Smooth muscle cell (in vitro differentiated cells): ENCODE results near the gene SNX27. TPM values are rescaled to one million over a fixed set of nuclear protein-coding genes. Genes with fewer than 3 reads are reported as not detected.

Source experiments
- DNase-seq: peaks from one replicate; lab custom pipeline; 2025; ENCODE audit not compliant: unreplicated experiment; lab: John Stamatoyannopoulos, UW
- H2AFZ ChIP-seq: fragments of 200-600 bp; sonication (generic); 2 replicates; pipeline ENCODE4 v1.6.0; 2016; ENCODE audit warnings: antibody characterized with exemption, low read depth, mild to moderate bottlenecking
- H3F3A ChIP-seq: fragments of 200-600 bp; sonication (generic); 2 replicates; pipeline ENCODE4 v1.6.0; 2017; ENCODE audit warnings: antibody characterized with exemption, low read depth
- H3K27ac ChIP-seq: fragments of 200-600 bp; sonication (generic); 2 replicates; pipeline ENCODE4 v1.5.1; 2016; ENCODE audit warnings: low read depth, mild to moderate bottlenecking
- H3K27me3 ChIP-seq: fragments of 200-600 bp; sonication (generic); 2 replicates; pipeline ENCODE4 v1.6.1; 2016; ENCODE audit warnings: low read depth, mild to moderate bottlenecking
- H3K36me3 ChIP-seq: fragments of 200-600 bp; sonication (generic); 2 replicates; pipeline ENCODE4 v1.5.1; 2016; ENCODE audit warnings: low read depth
- H3K4me1 ChIP-seq: fragments of 200-600 bp; sonication (generic); 2 replicates; pipeline ENCODE4 v1.5.1; 2016; ENCODE audit warnings: low read depth
- H3K4me2 ChIP-seq: fragments of 200-600 bp; sonication (generic); 2 replicates; pipeline ENCODE4 v1.6.0; 2016; ENCODE audit warnings: mild to moderate bottlenecking
- H3K4me3 ChIP-seq: fragments of 200-600 bp; sonication (generic); 2 replicates; pipeline ENCODE4 v1.5.1; 2016; ENCODE audit warnings: mild to moderate bottlenecking
- H3K79me2 ChIP-seq: fragments of 200-600 bp; sonication (generic); 2 replicates; pipeline ENCODE4 v1.6.0; 2016; ENCODE audit warnings: low read depth, mild to moderate bottlenecking
- H3K9ac ChIP-seq: fragments of 200-600 bp; sonication (generic); 2 replicates; pipeline ENCODE4 v1.6.0; 2016; ENCODE audit warnings: low read depth
- H3K9me3 ChIP-seq: fragments of 200-600 bp; sonication (generic); replicated peaks from 2 replicates; pipeline ENCODE4 v1.5.1; 2016; ENCODE audit warnings: low read depth
- H4K20me1 ChIP-seq: fragments of 200-600 bp; sonication (generic); 2 replicates; pipeline ENCODE4 v1.6.0; 2016; ENCODE audit warnings: low read depth
- CTCF ChIP-seq: fragments of 200-600 bp; sonication (generic); IDR thresholded peaks from 2 replicates; pipeline ENCODE4 v1.5.1; 2017; ENCODE audit warnings: borderline replicate concordance, mild to moderate bottlenecking, antibody characterized with exemption; ENCODE audit not compliant: insufficient read depth, poor library complexity, severe bottlenecking
- WGBS: methylation state at CpG from one replicate; pipeline ENCODE4 v1.1.7; 2016; ENCODE audit warnings: low lambda C conversion rate; 5-methylcytosine and 5-hydroxymethylcytosine counted together
- polyA plus RNA-seq: library from polyadenylated mRNA; unstranded; fragments of >200 nt; fragmentation: Nextera tagmentation; extraction: Ambion mirVana; gene quantifications from 2 replicates; pipeline ENCODE4 v1.2.1, GENCODE V29; 2016
- total RNA-seq: library from RNA; depleted of rRNA; stranded (reverse); fragments of >200 nt; gene quantifications from 2 replicates; pipeline ENCODE4 v1.2.3, GENCODE V29; 2014

SNX27 gene
- total and polyA plus RNA-seq, 2 experiments from 2014 or later: 11.9 to 20.9 TPM

- no peak for TF ChIP-seq CTCF
- H3K27me3 ChIP-seq: no peaks in the 10 kb centered on the region
- over 99% methylated on average over 5 of the region's 5 CpGs for WGBS
- no peaks in the 10 kb centered on the region for H4K20me1 ChIP-seq
- H3K27ac ChIP-seq: no peak overlapping the region
- no peaks in the 10 kb centered on the region for H3K9me3 ChIP-seq
- H3K4me2 ChIP-seq: no peak overlapping the region
- H3K4me1 ChIP-seq: no peaks in the 10 kb centered on the region
- no peak overlapping the region for H3K9ac ChIP-seq
- no peaks in the 10 kb centered on the region for H3K79me2 ChIP-seq
- H2AFZ ChIP-seq: no peak overlapping the region
- H3F3A ChIP-seq: no peaks in the 10 kb centered on the region
- H3K4me3 ChIP-seq: no peak overlapping the region
- DNase-seq: no peak
- peaks cover 11% of the 10 kb centered on the region for H3K36me3 ChIP-seq
Observed at GRCh38 chr1:151701515-151701914, 89.7 kb downstream of the SNX27 start.

- no peak for TF ChIP-seq CTCF
- no peak overlapping the region for H2AFZ ChIP-seq
- WGBS: 87% methylated on average over 8 of the region's 8 CpGs
- H3F3A ChIP-seq: no peaks in the 10 kb centered on the region
- H3K4me2 ChIP-seq: no peak overlapping the region
- peaks cover 7% of the 10 kb centered on the region for H3K36me3 ChIP-seq
- H3K4me3 ChIP-seq: no peak overlapping the region
- no peak overlapping the region for H3K27ac ChIP-seq
- no peak for DNase-seq
- H3K79me2 ChIP-seq: no peaks in the 10 kb centered on the region
- no peak overlapping the region for H3K9ac ChIP-seq
- H3K4me1 ChIP-seq: no peaks in the 10 kb centered on the region
- no peaks in the 10 kb centered on the region for H4K20me1 ChIP-seq
- no peaks in the 10 kb centered on the region for H3K9me3 ChIP-seq
- no peaks in the 10 kb centered on the region for H3K27me3 ChIP-seq
Observed at GRCh38 chr1:151702936-151703335, 91.1 kb downstream of the SNX27 start.

DNA sequence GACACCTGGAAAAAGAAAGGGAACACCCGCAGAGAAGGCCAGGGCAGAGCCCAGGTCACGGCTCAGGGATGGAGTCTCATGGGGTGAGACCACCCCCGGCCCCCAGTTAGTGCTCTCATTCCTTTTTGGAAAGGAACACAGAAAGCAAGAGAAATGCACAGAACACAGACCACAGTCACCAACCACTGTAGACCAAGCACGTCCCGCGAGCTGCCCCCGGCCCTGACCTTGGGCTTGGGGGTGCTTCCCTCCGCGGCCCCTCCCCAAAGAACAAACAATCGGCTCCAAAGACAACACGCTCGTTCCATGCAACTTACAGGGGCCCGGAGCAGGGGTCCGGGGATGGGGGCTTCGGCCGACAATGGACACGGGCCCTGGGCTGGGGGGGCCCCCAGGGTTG, 92.0 kb downstream of the SNX27 start:
- Histone ChIP-seq H3F3A (no peaks in the 10 kb centered on the region), H3K4me3 (no peak overlapping the region), H3K9me3 (no peaks in the 10 kb centered on the region), H2AFZ (no peak overlapping the region), H3K4me2 (no peak overlapping the region), H3K9ac (no peak overlapping the region), H3K4me1 (no peaks in the 10 kb centered on the region), H3K27ac (no peak overlapping the region), H3K36me3 (peaks cover 7% of the 10 kb centered on the region), H3K27me3 (no peaks in the 10 kb centered on the region), H4K20me1 (no peaks in the 10 kb centered on the region), H3K79me2 (no peaks in the 10 kb centered on the region)
- WGBS: 96% methylated on average over 17 of the region's 17 CpGs
- no peak for TF ChIP-seq CTCF
- no peak for DNase-seq

GRCh38 chr1:151704246-151704645, 92.4 kb downstream of the SNX27 start:
- Histone ChIP-seq H3K79me2 (no peaks in the 10 kb centered on the region), H3K36me3 (peaks cover 7% of the 10 kb centered on the region), H3K27me3 (no peaks in the 10 kb centered on the region), H3K27ac (no peak overlapping the region), H3F3A (no peaks in the 10 kb centered on the region), H3K4me3 (no peak overlapping the region), H4K20me1 (no peaks in the 10 kb centered on the region), H2AFZ (no peak overlapping the region), H3K9ac (no peak overlapping the region), H3K4me2 (no peak overlapping the region), H3K4me1 (no peaks in the 10 kb centered on the region), H3K9me3 (no peaks in the 10 kb centered on the region)
- DNase-seq: no peak
- WGBS: 80% methylated on average over 4 of the region's 4 CpGs
- no peak for TF ChIP-seq CTCF
